ENCODE data around the gene TAS1R1. TPM values are rescaled to one million over a fixed set of nuclear protein-coding genes. Genes with fewer than 3 reads are reported as not detected.

The TAS1R1 gene
- total and polyA plus RNA-seq, 2 experiments from 2014 or later: 0.19 TPM; not detected in 1

DNA sequence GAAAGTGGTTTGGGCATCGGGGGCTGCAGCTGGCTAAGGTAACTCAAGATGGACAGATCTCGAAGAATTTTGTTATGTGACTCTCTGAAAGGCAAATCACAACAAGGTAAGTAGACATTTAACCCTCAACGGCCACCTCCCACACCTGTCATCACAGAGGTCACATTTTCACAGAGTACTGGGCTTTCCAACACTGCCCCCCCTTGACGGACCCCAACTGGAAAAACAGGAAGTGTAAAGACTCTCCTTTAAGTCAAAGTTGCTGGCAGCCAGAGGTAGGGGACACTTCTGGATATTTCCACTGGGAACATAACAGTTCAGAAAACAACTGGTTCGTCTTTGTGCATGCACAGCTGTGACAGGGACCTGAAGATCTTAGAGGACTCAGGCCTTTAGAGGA is 23.1 kb upstream of the TAS1R1 start:
- H3K79me2 ChIP-seq (replicated peaks; ENCODE audit: insufficient read depth): 0 out of 2 replicates have a peak, but pooled peaks cover 10% of the 10 kb centered on the region
- no peaks in the 10 kb centered on the region for H3K4me1 Mint-ChIP-seq
- peaks cover 7% of the 10 kb centered on the region for H3K27me3 Mint-ChIP-seq (ENCODE audit: insufficient read depth, low read depth, poor library complexity)
- H3K27me3 ChIP-seq (ENCODE audit: insufficient read depth): no peaks in the 10 kb centered on the region
- H3F3A ChIP-seq (replicated peaks; ENCODE audit: low read depth): 0 out of 2 replicates have a peak, but pooled peaks cover 5% of the 10 kb centered on the region
- no peaks in the 10 kb centered on the region for H3K9me2 ChIP-seq (ENCODE audit: insufficient read depth)
- H3K4me3 Mint-ChIP-seq: no peak overlapping the region
- H3K36me3 Mint-ChIP-seq (ENCODE audit: low read depth): peaks cover 70% of the 10 kb centered on the region
- peaks cover 29% of the 10 kb centered on the region for H3K36me3 ChIP-seq (ENCODE audit: insufficient read depth)
- no peak overlapping the region for H3K4me2 ChIP-seq
- H3K27ac ChIP-seq (ENCODE audit: low read depth): no peak overlapping the region
- H4K20me1 ChIP-seq (replicated peaks; ENCODE audit: insufficient read depth): peaks cover 15% of the 10 kb centered on the region
- H3K27ac Mint-ChIP-seq: no peak overlapping the region
- no peak overlapping the region for H3K4me3 ChIP-seq
- no peaks in the 10 kb centered on the region for H3K4me1 ChIP-seq (ENCODE audit: insufficient read depth)
- no peak for DNase-seq (ENCODE audit: low spot score)
- no peak for ATAC-seq
- H2AFZ ChIP-seq: no peak overlapping the region
- H3K9me3 Mint-ChIP-seq: no peaks in the 10 kb centered on the region
- no peak for TF ChIP-seq ZNF331 (CRISPR knock-in tag; IDR thresholded peaks at IDR 0.05; ENCODE audit: low read depth)
- TF ChIP-seq EZH2phosphoT487 (IDR thresholded peaks at IDR 0.05; ENCODE audit: unreplicated experiment): no peak
- TF ChIP-seq, protein P1, sequence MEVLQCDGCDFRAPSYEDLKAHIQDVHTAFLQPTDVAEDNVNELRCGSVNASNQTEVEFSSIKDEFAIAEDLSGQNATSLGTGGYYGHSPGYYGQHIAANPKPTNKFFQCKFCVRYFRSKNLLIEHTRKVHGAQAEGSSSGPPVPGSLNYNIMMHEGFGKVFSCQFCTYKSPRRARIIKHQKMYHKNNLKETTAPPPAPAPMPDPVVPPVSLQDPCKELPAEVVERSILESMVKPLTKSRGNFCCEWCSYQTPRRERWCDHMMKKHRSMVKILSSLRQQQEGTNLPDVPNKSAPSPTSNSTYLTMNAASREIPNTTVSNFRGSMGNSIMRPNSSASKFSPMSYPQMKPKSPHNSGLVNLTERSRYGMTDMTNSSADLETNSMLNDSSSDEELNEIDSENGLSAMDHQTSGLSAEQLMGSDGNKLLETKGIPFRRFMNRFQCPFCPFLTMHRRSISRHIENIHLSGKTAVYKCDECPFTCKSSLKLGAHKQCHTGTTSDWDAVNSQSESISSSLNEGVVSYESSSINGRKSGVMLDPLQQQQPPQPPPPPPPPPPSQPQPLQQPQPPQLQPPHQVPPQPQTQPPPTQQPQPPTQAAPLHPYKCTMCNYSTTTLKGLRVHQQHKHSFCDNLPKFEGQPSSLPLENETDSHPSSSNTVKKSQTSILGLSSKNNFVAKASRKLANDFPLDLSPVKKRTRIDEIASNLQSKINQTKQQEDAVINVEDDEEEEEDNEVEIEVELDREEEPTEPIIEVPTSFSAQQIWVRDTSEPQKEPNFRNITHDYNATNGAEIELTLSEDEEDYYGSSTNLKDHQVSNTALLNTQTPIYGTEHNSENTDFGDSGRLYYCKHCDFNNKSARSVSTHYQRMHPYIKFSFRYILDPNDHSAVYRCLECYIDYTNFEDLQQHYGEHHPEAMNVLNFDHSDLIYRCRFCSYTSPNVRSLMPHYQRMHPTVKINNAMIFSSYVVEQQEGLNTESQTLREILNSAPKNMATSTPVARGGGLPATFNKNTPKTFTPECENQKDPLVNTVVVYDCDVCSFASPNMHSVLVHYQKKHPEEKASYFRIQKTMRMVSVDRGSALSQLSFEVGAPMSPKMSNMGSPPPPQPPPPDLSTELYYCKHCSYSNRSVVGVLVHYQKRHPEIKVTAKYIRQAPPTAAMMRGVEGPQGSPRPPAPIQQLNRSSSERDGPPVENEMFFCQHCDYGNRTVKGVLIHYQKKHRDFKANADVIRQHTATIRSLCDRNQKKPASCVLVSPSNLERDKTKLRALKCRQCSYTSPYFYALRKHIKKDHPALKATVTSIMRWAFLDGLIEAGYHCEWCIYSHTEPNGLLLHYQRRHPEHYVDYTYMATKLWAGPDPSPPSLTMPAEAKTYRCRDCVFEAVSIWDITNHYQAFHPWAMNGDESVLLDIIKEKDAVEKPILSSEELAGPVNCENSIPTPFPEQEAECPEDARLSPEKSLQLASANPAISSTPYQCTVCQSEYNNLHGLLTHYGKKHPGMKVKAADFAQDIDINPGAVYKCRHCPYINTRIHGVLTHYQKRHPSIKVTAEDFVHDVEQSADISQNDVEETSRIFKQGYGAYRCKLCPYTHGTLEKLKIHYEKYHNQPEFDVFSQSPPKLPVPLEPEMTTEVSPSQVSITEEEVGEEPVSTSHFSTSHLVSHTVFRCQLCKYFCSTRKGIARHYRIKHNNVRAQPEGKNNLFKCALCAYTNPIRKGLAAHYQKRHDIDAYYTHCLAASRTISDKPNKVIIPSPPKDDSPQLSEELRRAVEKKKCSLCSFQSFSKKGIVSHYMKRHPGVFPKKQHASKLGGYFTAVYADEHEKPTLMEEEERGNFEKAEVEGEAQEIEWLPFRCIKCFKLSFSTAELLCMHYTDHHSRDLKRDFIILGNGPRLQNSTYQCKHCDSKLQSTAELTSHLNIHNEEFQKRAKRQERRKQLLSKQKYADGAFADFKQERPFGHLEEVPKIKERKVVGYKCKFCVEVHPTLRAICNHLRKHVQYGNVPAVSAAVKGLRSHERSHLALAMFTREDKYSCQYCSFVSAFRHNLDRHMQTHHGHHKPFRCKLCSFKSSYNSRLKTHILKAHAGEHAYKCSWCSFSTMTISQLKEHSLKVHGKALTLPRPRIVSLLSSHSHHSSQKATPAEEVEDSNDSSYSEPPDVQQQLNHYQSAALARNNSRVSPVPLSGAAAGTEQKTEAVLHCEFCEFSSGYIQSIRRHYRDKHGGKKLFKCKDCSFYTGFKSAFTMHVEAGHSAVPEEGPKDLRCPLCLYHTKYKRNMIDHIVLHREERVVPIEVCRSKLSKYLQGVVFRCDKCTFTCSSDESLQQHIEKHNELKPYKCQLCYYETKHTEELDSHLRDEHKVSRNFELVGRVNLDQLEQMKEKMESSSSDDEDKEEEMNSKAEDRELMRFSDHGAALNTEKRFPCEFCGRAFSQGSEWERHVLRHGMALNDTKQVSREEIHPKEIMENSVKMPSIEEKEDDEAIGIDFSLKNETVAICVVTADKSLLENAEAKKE (CRISPR knock-in tag; IDR thresholded peaks at IDR 0.05): no peak
- TF ChIP-seq ZNF114 (CRISPR knock-in tag; IDR thresholded peaks at IDR 0.05): no peak
- TF ChIP-seq, protein P2, sequence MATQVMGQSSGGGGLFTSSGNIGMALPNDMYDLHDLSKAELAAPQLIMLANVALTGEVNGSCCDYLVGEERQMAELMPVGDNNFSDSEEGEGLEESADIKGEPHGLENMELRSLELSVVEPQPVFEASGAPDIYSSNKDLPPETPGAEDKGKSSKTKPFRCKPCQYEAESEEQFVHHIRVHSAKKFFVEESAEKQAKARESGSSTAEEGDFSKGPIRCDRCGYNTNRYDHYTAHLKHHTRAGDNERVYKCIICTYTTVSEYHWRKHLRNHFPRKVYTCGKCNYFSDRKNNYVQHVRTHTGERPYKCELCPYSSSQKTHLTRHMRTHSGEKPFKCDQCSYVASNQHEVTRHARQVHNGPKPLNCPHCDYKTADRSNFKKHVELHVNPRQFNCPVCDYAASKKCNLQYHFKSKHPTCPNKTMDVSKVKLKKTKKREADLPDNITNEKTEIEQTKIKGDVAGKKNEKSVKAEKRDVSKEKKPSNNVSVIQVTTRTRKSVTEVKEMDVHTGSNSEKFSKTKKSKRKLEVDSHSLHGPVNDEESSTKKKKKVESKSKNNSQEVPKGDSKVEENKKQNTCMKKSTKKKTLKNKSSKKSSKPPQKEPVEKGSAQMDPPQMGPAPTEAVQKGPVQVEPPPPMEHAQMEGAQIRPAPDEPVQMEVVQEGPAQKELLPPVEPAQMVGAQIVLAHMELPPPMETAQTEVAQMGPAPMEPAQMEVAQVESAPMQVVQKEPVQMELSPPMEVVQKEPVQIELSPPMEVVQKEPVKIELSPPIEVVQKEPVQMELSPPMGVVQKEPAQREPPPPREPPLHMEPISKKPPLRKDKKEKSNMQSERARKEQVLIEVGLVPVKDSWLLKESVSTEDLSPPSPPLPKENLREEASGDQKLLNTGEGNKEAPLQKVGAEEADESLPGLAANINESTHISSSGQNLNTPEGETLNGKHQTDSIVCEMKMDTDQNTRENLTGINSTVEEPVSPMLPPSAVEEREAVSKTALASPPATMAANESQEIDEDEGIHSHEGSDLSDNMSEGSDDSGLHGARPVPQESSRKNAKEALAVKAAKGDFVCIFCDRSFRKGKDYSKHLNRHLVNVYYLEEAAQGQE (IDR thresholded peaks at IDR 0.05; ENCODE audit: unreplicated experiment): no peak
- TF ChIP-seq JUNB (IDR thresholded peaks at IDR 0.05; ENCODE audit: unreplicated experiment): no peak
- TF ChIP-seq NANOG (IDR thresholded peaks at IDR 0.05; ENCODE audit: borderline replicate concordance): no peak
- no peak for TF ChIP-seq POLR2AphosphoS5 (IDR thresholded peaks at IDR 0.05; ENCODE audit: low read depth)
- TF ChIP-seq, protein P3, sequence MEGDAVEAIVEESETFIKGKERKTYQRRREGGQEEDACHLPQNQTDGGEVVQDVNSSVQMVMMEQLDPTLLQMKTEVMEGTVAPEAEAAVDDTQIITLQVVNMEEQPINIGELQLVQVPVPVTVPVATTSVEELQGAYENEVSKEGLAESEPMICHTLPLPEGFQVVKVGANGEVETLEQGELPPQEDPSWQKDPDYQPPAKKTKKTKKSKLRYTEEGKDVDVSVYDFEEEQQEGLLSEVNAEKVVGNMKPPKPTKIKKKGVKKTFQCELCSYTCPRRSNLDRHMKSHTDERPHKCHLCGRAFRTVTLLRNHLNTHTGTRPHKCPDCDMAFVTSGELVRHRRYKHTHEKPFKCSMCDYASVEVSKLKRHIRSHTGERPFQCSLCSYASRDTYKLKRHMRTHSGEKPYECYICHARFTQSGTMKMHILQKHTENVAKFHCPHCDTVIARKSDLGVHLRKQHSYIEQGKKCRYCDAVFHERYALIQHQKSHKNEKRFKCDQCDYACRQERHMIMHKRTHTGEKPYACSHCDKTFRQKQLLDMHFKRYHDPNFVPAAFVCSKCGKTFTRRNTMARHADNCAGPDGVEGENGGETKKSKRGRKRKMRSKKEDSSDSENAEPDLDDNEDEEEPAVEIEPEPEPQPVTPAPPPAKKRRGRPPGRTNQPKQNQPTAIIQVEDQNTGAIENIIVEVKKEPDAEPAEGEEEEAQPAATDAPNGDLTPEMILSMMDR (conservative IDR thresholded peaks at IDR 0.05; ENCODE audit: low read depth in 2 of 2): no peak
- no peak for TF ChIP-seq STAT1 (IDR thresholded peaks at IDR 0.05; ENCODE audit: unreplicated experiment)
- TF ChIP-seq CREB1 (CRISPR knock-in tag; IDR thresholded peaks at IDR 0.05; ENCODE audit: low read depth): no peak
- no peak for TF ChIP-seq EZH2 (IDR thresholded peaks at IDR 0.05; ENCODE audit: low read depth, unreplicated experiment)
- TF ChIP-seq, protein P4, sequence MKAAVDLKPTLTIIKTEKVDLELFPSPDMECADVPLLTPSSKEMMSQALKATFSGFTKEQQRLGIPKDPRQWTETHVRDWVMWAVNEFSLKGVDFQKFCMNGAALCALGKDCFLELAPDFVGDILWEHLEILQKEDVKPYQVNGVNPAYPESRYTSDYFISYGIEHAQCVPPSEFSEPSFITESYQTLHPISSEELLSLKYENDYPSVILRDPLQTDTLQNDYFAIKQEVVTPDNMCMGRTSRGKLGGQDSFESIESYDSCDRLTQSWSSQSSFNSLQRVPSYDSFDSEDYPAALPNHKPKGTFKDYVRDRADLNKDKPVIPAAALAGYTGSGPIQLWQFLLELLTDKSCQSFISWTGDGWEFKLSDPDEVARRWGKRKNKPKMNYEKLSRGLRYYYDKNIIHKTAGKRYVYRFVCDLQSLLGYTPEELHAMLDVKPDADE (IDR thresholded peaks at IDR 0.05): no peak
